NOMO-1 treated with DMSO at 0.1 percent for 48 hours (cell line): Measurements from ENCODE around the gene PLEKHA4.
"Not testable (repeated sequence)": the region's sequence is repeated elsewhere in the genome, so short reads cannot be mapped to it uniquely, and the experiment has no call there.

Experiments used
- DNase-seq: peaks from one replicate; lab custom pipeline; 2025; ENCODE audit not compliant: unreplicated experiment; lab: John Stamatoyannopoulos, UW

The PLEKHA4 gene

DNA sequence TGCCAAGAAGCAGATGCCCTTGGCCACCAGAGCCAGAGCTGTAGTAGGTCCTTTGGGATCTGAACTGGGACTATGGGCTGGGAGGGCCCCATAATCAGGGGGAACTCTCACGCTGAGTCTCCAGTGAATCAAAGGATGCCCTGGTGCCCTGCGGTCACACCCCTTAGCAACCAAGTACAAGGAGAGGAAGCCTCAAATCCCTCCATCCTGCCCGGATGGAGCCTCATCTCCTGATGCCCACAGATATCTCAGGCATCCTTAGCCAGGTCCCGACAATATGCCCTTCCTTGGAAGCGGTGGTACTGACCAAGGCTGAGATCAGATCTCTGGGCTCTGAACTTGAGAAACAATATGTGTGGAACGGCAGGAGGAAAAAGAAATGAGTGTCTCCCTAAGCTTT is 1.7 kb downstream of the PLEKHA4 start:
- DNase-seq = no peak

DNA sequence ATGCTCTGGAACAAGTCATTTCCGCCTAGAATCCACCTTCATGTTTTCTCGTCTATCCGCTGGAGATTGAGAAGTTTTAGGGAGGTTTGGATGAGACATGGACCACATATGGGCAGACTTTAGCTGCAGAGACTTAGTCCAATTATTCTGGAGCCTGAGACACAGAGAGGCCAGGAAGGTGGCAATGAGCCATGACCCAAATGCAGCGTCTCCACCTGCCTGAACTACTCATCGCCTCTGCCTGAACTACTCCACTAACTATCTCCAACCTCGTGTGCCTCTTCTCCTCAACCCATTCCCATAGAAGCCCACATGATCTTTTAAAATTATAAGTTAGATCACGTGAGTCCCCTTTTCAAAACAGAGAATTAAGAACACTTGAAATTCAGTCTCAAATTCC is 5.6 kb downstream of the PLEKHA4 start:
- DNase-seq = no peak

DNA sequence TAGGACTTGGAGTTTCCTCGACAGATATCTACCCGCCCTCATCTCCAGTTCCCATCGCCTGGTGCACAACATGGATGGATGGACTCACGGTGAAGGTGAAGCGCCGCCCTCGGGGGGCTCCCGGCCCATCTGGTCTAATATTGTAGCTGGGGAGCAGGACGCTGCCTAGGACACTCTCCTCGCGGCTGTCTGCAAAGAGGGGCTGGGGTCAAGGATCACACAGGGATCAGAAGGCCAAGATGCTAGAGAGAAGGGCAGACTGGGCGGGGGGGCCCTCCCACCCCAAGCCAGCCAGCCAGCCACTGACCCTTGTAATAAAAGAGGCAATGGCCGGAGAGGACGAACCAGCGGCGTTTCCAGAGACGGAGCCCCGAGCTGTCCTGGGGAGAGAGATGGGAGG is 7.1 kb downstream of the PLEKHA4 start:
- DNase-seq = no peak

DNA sequence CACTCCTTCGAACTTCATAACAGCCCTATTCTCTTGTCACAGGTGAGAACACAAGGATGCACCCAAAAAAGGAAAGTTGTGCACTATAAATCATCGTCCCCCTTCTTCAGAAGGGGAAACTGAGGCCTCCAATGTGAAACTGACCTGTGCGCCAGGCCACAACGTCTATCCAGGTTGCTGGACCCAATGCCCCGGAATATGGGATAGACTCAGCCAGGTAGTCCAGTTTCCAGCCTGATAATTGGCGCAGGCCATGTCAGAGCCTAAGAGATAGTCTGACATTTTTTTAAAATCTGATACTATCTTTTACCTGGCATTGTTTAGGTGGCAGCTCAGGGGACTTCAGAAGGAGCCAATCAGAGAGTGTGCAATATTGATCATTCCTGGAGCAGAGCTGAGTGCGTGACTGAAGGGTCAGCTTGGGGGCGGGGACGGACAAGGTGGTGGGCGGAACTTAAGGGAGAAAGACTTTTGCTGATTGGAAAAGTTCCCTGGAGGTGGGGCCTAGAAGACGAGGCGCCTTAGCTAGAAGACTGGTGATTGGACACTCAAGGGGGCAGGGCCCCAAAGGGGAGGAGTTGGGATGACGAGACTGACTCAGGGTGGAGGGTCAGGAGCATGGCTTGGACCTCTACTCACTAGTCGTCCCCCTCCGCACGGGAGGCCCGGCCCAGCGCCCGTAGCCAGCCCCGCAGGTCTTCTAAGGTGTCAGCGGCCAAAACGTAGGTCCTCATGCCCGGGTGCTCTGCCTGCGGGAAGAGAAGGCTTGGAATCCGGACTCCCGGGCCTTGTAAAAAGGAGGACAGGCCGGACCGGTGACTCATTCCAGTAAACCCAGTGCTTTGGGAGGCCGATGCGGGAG is 8.5 kb downstream of the PLEKHA4 start:
- no peak for DNase-seq

DNA sequence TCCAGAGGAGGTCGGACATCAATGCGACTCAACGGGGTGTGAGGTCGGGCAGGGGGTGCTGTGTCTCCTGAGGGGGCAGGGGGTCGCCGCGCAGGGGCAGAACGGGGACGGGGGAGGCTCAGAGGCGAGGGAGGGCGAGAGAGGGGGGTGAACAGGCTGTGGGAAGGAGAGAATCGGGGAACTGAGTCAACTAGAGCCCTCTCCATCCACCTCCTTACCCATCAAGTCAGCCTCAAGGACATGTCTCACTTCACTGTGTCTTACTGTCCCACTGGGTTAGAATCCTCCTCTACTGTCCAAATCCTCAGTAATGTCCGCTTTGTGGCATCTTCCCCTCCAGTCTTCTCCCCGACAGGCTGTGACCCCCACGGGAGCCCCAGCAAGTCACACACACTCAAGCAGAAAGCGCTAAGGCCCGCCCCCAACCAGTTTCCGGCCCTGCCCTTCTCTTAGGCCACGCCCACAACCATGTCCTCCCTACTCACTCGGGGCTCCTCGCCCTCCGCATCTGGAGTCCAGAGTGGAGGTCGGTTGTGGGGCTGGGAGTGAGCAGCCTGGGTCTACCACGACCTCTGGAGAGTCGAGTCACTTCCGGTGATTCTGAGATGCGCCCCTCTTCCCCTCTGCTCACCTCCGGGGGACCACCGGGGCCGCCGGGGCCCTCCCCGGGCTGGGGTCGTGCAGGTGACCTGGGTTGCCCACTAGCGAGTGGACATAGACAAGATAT is 9.3 kb downstream of the PLEKHA4 start:
- DNase-seq = peak; percentile 41

DNA sequence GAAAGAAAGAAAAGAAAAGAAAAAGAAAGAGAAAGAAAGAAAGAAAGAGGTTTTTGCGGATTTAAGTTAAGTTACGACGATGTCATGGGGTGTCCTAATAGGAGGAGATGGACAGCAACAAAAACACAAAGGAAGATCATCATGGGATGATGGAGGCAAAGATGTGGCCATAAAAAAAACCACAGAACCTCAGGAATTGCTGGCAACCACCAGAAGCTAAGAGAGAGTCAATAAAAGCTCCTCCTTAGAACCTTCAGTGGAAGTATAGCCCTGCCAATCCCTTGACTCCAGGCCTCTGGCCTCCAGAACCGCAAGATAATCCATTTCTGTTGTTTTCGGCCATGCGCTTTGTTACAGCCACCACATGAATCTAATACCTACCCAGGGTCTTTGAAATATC is 11.5 kb downstream of the PLEKHA4 start:
- no peak for DNase-seq

DNA sequence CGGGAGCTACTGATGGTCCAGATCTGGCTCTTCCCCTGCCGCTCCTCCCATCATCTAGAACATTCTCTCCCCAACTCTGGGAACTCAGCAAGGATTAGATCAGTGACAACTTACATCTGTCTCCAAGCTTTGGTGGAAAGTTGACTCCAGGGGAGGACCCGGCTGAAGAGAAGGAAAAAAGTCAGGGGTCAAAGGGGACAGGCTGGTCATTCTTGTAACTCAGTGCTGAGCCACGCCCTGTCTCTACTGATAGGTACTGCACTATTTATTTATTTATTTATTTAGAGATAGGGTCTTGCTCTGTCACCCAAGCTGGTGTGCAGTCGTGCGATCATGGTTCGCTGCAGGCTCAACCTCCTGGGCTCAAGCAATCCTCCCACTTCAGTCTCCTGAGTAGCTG is 14.3 kb downstream of the PLEKHA4 start:
- no peak for DNase-seq

DNA sequence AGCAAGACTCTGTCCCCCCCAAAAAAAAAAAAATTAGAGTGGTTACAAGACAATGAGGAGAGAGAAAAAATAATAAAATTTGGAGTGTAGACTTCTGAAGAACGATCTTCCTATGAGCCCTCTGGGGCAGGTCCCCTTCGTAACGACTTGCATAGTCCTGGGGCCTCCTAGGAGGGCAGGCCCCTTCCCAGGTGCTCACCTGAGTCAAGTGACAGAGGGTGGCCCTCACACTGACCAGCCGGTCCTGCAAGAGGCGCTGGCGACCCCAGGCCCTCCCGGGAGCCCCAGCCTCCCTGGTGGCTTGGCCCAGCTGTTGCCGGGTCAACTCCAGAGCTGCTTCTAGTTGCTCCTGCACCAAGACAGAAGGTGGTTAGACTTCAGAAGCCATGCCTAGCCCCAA is 14.9 kb downstream of the PLEKHA4 start:
- DNase-seq = no peak

DNA sequence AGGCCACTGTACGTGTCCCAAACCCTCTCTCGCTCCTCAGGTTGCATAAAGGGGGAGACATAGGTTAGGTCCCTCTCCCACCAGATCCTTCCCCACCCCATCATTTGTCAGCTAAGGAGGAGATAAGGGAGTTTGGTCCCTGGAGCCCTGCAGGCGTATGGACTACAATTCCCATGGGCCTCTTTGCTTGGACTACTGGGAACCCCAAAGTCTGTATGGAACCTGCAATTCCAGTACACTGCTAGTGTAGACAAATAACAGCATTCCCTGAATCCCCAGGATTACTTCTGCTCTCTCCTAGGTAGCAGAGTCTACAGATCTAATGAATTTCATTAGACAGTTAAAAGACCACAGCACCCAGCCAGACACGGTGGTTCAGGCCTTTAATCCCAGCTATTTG is 16.1 kb downstream of the PLEKHA4 start:
- no peak for DNase-seq

DNA sequence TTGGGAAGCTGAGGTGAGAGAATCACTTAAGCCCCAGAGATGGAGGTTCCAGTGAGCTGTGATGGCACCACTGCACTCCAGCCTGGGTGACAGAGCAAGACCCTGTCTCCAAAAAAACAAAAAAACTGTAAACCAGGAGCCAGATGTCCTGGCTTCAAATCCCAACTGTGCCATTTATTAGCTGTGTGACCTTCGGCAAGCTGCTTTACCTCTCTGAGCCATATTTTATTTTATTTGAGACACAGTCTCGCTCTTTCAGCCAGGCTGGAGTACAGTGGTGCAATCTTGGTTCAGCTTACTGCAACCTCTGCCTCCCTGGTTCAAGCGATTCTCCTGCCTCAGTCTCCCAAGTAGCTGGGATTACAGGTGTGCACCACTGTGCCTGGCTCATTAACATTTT is 21.8 kb downstream of the PLEKHA4 start:
- not testable (repeated sequence) for DNase-seq

DNA sequence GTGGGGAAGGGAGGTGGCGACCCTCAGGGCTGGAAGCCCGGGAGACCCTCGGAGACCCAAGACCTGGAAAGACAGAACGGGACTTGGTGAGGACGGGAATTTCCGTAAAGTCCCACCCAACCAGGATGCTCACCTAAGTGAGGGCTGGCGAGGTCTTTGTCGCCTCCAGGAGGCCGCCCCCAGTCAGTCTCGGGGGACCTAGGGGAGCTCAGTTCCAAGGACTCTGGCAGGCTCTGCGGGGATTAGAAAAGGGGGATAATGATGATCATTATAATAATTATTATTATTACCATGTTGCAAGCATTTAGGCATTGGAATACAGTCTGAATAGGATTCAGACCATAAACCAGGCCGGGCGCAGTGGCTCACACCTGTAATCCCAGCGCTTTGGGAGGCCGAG is 23.0 kb downstream of the PLEKHA4 start:
- no peak for DNase-seq

DNA sequence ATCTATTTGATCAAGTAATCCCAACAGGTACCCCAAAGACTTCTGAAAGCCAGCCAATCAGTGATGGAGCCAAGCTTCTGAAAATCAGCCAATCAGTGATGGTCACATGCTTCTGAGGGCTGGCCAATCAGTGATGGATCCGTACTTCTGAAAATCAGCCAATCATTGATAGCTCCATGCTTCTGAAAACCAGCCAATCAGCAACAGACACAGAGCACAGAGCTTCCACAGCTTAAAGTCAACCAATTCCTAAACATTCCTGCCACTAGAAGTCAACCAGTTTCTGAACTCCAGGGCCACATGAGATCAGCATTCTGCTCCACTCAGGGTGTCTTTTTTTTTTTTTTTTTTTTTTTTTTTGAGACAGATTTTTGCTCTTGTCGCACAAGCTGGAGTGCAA is 23.9 kb downstream of the PLEKHA4 start:
- no peak for DNase-seq

DNA sequence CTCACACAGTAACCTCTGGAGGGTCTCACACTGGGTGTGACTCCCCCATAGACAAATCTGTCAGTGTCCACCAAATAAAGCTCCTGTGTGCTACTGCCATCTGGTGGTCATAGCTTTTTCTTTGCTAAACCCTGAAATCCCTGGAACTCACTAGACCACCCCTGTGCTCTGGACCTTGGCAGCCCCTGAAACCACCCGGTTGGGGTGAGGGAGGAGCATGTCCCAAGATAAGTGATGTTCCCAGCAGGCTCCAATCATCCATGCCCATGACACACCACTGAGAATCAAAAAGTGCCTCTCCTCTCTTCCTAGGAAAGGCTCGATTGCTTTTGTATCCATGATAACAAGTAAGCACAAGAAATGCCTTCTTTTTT is 25.6 kb downstream of the PLEKHA4 start:
- DNase-seq = peak; percentile 29

DNA sequence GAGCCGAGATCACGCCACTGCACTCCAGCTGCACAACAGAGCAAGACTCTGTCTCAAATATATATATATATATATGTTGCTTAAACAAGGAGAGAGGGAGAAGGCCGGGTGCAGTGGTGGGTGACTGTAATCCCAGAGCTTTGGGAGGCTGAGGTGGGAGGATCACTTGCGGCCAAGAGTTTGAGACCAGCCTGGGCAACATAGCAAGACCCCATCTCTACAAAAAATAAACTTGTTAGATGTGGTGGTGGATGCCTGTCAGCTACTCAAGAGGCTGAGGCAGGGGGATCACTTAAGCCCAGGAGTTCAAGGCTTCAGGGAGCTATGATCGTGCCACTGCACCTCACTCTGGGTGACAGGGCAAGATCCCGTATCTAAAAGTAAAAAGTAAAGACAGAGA is 26.8 kb downstream of the PLEKHA4 start:
- no peak for DNase-seq

DNA sequence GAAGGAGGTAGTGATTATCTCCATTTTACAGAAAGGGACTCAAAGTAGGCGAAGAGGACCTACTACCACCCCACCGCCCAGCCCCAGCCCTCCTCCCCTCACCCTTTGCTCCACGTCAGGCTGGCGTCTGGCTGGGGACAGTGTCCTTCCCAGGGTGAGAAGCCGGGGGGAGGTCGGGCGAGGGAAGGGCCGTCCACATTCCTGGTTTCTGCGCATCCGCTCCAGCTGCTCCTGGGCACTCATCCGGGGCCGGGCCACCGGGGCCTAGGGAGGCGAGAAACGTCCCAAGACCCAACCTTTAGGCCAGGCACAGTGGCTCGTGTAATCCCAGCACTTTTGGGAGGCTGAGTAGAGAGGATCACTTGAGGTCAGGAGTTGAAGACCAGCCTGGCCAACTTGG is 27.4 kb downstream of the PLEKHA4 start:
- no peak for DNase-seq

DNA sequence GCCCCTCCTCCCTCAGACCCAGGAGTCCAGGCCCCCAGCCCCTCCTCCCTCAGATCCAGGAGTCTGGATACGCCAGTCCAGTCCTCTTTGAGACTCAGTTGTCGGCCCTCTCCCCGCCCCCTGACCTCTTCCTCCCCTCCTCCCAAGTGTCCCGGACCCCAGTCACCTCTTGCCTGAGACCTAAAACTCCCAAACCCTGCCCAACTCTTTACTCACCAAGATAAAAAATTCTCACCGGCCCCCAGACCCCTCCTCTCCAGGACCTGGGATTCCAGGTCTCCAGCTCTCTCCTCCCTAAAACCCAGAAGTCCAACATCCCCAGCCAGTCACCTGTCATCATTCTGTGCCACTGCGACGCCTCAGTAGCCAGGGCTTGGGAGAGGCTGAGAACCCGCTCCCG is 30.7 kb downstream of the PLEKHA4 start:
- DNase-seq = no peak

DNA sequence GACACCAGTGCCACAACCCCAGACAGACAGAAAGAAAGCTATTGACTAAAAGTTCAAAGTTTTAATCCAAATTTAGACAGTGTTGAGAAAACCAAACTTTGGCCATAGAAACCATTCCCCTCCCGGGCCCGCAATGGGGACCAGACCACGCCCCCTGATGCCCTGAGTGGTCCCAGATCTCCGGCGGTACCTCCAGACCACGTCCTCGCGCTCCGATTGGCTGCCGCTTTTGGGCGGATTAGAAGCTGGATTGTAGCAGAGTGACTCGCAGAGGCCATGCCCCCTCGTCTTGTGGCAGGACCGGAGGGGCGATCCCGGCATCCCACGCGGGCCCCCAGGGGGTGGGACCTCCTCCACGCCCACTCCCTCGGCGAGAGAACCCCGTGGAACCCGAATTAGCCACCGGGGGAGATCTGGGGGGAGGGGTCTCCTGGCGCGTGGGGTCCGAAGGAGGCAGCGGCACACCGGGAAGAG is 31.3 kb downstream of the PLEKHA4 start:
- DNase-seq = peak; percentile 68

DNA sequence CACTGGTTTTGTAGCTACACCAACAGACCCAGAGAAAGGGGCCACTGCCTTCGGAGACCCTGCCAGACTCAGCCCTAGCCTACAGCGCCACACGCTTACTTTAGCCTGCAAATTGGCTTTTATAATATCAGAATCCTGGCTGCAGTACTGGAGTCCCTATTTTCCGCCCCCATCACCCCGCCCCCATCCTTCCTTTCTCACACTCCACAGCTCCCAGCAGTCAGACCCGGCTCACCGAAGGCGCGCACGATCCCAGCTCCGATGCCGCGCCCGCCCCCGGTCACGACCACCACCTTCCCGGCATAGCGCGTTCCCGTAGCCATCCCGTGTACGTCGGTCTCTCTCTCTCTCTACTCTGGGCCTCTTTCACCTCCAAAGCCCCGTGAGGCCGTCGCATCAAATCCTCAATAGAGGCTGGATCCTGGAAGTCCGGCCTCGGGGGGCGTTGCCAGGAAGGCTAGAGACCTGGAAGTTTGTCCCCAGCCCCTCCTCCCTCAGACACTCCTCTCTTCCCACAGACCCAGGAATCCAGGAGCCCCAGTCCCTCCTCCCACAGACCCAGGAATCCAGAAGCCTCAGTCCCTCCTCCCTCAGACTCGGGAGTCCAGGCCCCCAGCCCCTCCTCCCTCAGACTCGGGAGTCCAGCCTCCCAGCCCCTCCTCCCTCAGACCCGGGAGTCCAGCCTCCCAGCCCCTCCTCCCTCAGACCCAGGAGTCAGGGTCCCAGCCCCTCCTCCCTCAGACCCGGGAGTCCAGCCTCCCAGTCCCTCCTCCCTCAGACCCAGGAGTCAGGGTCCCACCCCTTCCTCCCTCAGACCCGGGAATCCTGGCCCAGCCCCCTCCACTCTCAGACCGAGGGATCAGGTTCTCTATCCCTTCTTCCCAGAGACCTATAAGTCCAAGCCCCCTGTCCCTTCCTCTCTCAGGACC is 32.1 kb downstream of the PLEKHA4 start, which contains the start of gene HSD17B14:
Gene HSD17B14 (minus strand): TSS at position 403 of the 929 bp plus-strand sequence. CDS start 80 bp downstream, at position 323.
- no peak for DNase-seq

DNA sequence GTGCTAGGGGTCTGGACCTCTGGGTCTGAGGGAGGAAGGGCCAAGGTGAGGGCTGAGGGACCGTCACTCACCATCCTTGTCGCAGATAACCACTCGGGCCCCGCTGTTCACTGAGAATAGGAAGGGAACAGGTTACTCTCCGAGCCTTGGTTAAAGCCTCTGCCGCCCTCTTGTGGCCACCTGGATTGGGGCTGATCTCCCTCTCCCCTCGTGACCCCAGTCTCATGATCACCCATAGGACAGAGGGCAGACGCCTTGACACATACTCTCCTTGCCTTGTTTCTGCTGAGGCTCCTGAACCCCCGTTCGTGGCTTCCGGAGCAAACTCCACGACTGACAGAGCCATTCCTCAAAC is 32.7 kb downstream of the PLEKHA4 start:
- DNase-seq = peak; percentile 88

DNA sequence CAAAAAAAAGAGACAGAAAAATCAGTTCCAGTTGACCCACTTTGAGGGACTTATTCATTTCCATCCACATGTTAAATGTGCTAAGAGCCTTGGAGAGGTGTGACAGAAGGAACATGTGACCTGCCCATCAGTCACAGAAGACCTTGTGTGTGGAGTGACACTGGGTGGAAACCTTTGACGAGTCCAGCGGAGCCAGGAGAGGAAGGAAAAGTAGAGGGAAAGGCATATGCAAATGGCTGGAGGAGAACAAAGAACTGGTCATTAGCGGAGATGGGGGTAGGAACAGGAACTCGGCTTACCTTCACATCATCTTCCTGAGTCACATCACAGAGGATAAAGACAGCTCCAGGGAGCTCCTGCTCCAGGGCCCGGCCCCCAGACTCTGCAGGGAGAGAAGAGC is 34.4 kb downstream of the PLEKHA4 start:
- no peak for DNase-seq

DNA sequence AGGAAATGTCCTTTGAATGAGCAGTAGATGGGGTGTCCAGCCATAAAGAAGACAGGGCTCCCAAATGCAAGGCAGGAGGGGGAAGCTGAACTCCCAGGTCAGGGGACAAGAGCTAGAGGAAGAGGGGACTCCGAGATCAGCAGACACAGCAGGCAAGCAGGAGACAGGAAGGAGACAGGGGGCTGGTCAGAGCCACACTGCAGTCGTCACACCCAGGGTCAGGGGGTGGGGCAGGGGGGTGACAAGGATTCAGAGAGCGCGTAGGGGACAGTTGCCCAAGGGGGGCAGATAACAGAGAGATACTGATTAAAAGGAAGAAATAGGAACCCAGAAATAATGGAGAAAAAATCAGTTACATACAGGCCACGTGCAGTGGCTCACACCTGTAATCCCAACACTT is 35.4 kb downstream of the PLEKHA4 start:
- no peak for DNase-seq
